Lung (tissue), 12 donors: ENCODE results near the gene CAPS2. TPM values are rescaled to one million over a fixed set of nuclear protein-coding genes. Genes with fewer than 3 reads are reported as not detected.
"Not testable (repeated sequence)": the region's sequence is repeated elsewhere in the genome, so short reads cannot be mapped to it uniquely, and the experiment has no call there.

Experiments
- ATAC-seq: fragments of 200-7000 bp; cut with Tn5 transposase; one replicate; pipeline ENCODE4 v1.9.1; 2020; ENCODE audit warnings: moderate number of reproducible peaks; ENCODE audit not compliant: insufficient read depth, low FRiP score
- DNase-seq, 3 donors: peaks; one replicate each; pipeline ENCODE4 v3.0.0-alpha.2; 2013 to 2017
- H3K27ac ChIP-seq, 2 donors: one replicate each; pipeline ENCODE4 v1.5.1; 2013; ENCODE audit warnings: mild to moderate bottlenecking in 2 of 2, moderate library complexity in 2 of 2, control low read depth in 1 of 2, inconsistent platforms in 1 of 2, low read depth in 1 of 2, low read length in 1 of 2
- H3K27me3 ChIP-seq, 3 donors: one replicate each; pipeline ENCODE4 v1.5.1; 2013; ENCODE audit warnings: low read length in 2 of 3; ENCODE audit not compliant: control insufficient read depth in 3 of 3, insufficient read depth in 3 of 3
- H3K36me3 ChIP-seq, 4 donors: one replicate each; pipeline ENCODE4 v1.5.1; 2013; ENCODE audit warnings: low read length in 4 of 4, mild to moderate bottlenecking in 1 of 4, moderate library complexity in 1 of 4; ENCODE audit not compliant: control insufficient read depth in 4 of 4, insufficient read depth in 4 of 4
- H3K4me1 ChIP-seq, 5 donors: one replicate each; pipeline ENCODE4 v1.5.1; 2013; ENCODE audit warnings: low read length in 5 of 5, mild to moderate bottlenecking in 2 of 5, moderate library complexity in 1 of 5; ENCODE audit not compliant: control insufficient read depth in 5 of 5, insufficient read depth in 5 of 5
- H3K4me3 ChIP-seq: one replicate; pipeline ENCODE4 v1.5.1; 2013; ENCODE audit warnings: mild to moderate bottlenecking, control low read depth, moderate library complexity
- H3K9ac ChIP-seq, 2 donors: one replicate each; pipeline ENCODE4 v1.5.1; 2013; ENCODE audit warnings: low read length in 2 of 2, control low read depth in 1 of 2; ENCODE audit not compliant: insufficient read depth in 1 of 2
- H3K9me3 ChIP-seq, 4 donors: one replicate each; pipeline ENCODE4 v1.5.1; 2013; ENCODE audit warnings: low read length in 3 of 4, mild to moderate bottlenecking in 1 of 4, moderate library complexity in 1 of 4; ENCODE audit not compliant: control insufficient read depth in 4 of 4, insufficient read depth in 3 of 4
- CTCF ChIP-seq: IDR thresholded peaks from 2 replicates; pipeline ENCODE4 v1.5.1; 2012; ENCODE audit warnings: mild to moderate bottlenecking; ENCODE audit errors: control extremely low read depth, extremely low read depth
- WGBS, 2 donors: extraction: QIAGEN DNeasy Blood & Tissue Kit; methylation state at CpG; one replicate each; pipeline ENCODE4 v1.1.7; 2013; 5-methylcytosine and 5-hydroxymethylcytosine counted together
- polyA plus RNA-seq, 2 donors: library from polyadenylated mRNA; stranded (reverse); fragments of 200-250 nt; gene quantifications; one replicate each; pipeline ENCODE4 v1.2.1, GENCODE V29; 2013
- total RNA-seq, 2 donors: library from RNA; depleted of rRNA in 1 of 2; stranded (reverse); fragments of >200 nt in 1 of 2; gene quantifications; one replicate each; pipeline ENCODE4 v1.2.1, GENCODE V29; 2014 to 2021
- donor health status: control.
- donor health status: control.
- donor health status: Bipolar disorder and iron deficiency.
- donor health status: healthy.
- donor health status: DM: yes; HTN: yes; CAD: no.

The CAPS2 gene
- total and polyA plus RNA-seq, 4 donors: 2.5 to 11.9 (median 7.4) TPM

- no peak overlapping the region for H3K9ac ChIP-seq
- H3K27me3 ChIP-seq: no peaks in the 10 kb centered on the region
- H3K36me3 ChIP-seq: no peaks in the 10 kb centered on the region
- DNase-seq (no peak), ATAC-seq (no peak)
- no peak overlapping the region for H3K27ac ChIP-seq
- no peaks in the 10 kb centered on the region for H3K4me1 ChIP-seq
- peaks cover 0 to 1% (median 0%) of the 10 kb centered on the region in 4 donors for H3K9me3 ChIP-seq
- no peak for TF ChIP-seq CTCF
- H3K4me3 ChIP-seq: no peak overlapping the region
Measured at GRCh38 chr12:75354011-75354410, 23.9 kb upstream of the CAPS2 start.

- Histone ChIP-seq H3K27ac (no peak overlapping the region), H3K9me3 (no peaks in the 10 kb centered on the region), H3K27me3 (no peaks in the 10 kb centered on the region), H3K9ac (no peak overlapping the region), H3K4me3 (no peak overlapping the region), H3K4me1 (no peaks in the 10 kb centered on the region), H3K36me3 (no peaks in the 10 kb centered on the region)
- no peak for ATAC-seq
- 86 to 92% methylated on average over 2 of the region's 2 CpGs for WGBS, 2 donors
- no peak for TF ChIP-seq CTCF
- DNase-seq: no peak
Measured at GRCh38 chr12:75350413-75350812, 20.3 kb upstream of the CAPS2 start.

- no peak for ATAC-seq
- DNase-seq: no peak
- TF ChIP-seq CTCF: no peak
- no peak overlapping the region for H3K27ac ChIP-seq
- no peaks in the 10 kb centered on the region for H3K9me3 ChIP-seq
- H3K4me1 ChIP-seq: no peaks in the 10 kb centered on the region
- 93% methylated on average over 4 of the region's 4 CpGs for WGBS, 2 donors
- no peak overlapping the region for H3K4me3 ChIP-seq
- H3K9ac ChIP-seq: no peak overlapping the region
- H3K36me3 ChIP-seq: no peaks in the 10 kb centered on the region
- H3K27me3 ChIP-seq: no peaks in the 10 kb centered on the region
Measured at GRCh38 chr12:75349946-75350345, 19.8 kb upstream of the CAPS2 start.

GRCh38 chr12:75346215-75346614, 16.1 kb upstream of the CAPS2 start:
- not testable (repeated sequence) for H3K9me3 ChIP-seq, H3K4me3 ChIP-seq, H3K36me3 ChIP-seq, ATAC-seq, H3K27me3 ChIP-seq, H3K9ac ChIP-seq, DNase-seq, H3K4me1 ChIP-seq, H3K27ac ChIP-seq
- WGBS, 2 donors: 89 to 94% methylated on average over 6 of the region's 6 CpGs
